Measurements from ENCODE around the gene MBD5. TPM values are rescaled to one million over a fixed set of nuclear protein-coding genes. Genes with fewer than 3 reads are reported as not detected.

The MBD5 gene
- total RNA-seq, 1 donor from 2014 or later = 95.4 TPM

- H3K4me1 Mint-ChIP-seq (ENCODE audit: low read depth, unreplicated experiment) = no peaks in the 10 kb centered on the region
- no peaks in the 10 kb centered on the region for H3K27me3 Mint-ChIP-seq (ENCODE audit: unreplicated experiment)
- no peak overlapping the region for H3K4me3 Mint-ChIP-seq (ENCODE audit: unreplicated experiment)
- no peaks in the 10 kb centered on the region for H3K9me3 Mint-ChIP-seq (ENCODE audit: unreplicated experiment)
- TF ChIP-seq CTCF (IDR thresholded peaks at IDR 0.05; ENCODE audit: partially characterized antibody, unreplicated experiment) = no peak
- H3K36me3 Mint-ChIP-seq (ENCODE audit: unreplicated experiment) = no peaks in the 10 kb centered on the region
- no peak overlapping the region for H3K27ac Mint-ChIP-seq (ENCODE audit: unreplicated experiment)
- DNase-seq = no peak
Measured at GRCh38 chr2:148194882-148195281, 174.0 kb downstream of the MBD5 start.

GRCh38 chr2:148201075-148202004 lies 180.4 kb downstream of the MBD5 start:
- TF ChIP-seq CTCF (IDR thresholded peaks at IDR 0.05; ENCODE audit: partially characterized antibody, unreplicated experiment) = peak; percentile 43
- H3K27ac Mint-ChIP-seq (ENCODE audit: unreplicated experiment) = no peak overlapping the region
- no peaks in the 10 kb centered on the region for H3K27me3 Mint-ChIP-seq (ENCODE audit: unreplicated experiment)
- DNase-seq = peak; percentile 60
- peaks cover 3% of the 10 kb centered on the region for H3K9me3 Mint-ChIP-seq (ENCODE audit: unreplicated experiment)
- H3K36me3 Mint-ChIP-seq (ENCODE audit: unreplicated experiment) = peaks cover 6% of the 10 kb centered on the region
- no peaks in the 10 kb centered on the region for H3K4me1 Mint-ChIP-seq (ENCODE audit: low read depth, unreplicated experiment)
- H3K4me3 Mint-ChIP-seq (ENCODE audit: unreplicated experiment) = no peak overlapping the region

- DNase-seq = no peak
- Mint-ChIP-seq H3K27me3 (ENCODE audit: unreplicated experiment) (no peaks in the 10 kb centered on the region), H3K36me3 (ENCODE audit: unreplicated experiment) (peaks cover 6% of the 10 kb centered on the region), H3K27ac (ENCODE audit: unreplicated experiment) (no peak overlapping the region), H3K9me3 (ENCODE audit: unreplicated experiment) (peaks cover 3% of the 10 kb centered on the region), H3K4me3 (ENCODE audit: unreplicated experiment) (no peak overlapping the region), H3K4me1 (ENCODE audit: low read depth, unreplicated experiment) (no peaks in the 10 kb centered on the region)
- no peak for TF ChIP-seq CTCF (IDR thresholded peaks at IDR 0.05; ENCODE audit: partially characterized antibody, unreplicated experiment)
Measured at GRCh38 chr2:148202237-148202636, 181.3 kb downstream of the MBD5 start.

GRCh38 chr2:148207111-148207510 lies 186.2 kb downstream of the MBD5 start:
- TF ChIP-seq CTCF (IDR thresholded peaks at IDR 0.05; ENCODE audit: partially characterized antibody, unreplicated experiment) = no peak
- no peaks in the 10 kb centered on the region for H3K36me3 Mint-ChIP-seq (ENCODE audit: unreplicated experiment)

GRCh38 chr2:148209603-148210002 lies 188.7 kb downstream of the MBD5 start:
- Mint-ChIP-seq H3K27me3 (ENCODE audit: unreplicated experiment) (no peaks in the 10 kb centered on the region), H3K9me3 (ENCODE audit: unreplicated experiment) (no peaks in the 10 kb centered on the region), H3K27ac (ENCODE audit: unreplicated experiment) (no peak overlapping the region), H3K36me3 (ENCODE audit: unreplicated experiment) (no peaks in the 10 kb centered on the region), H3K4me3 (ENCODE audit: unreplicated experiment) (no peak overlapping the region), H3K4me1 (ENCODE audit: low read depth, unreplicated experiment) (no peaks in the 10 kb centered on the region)
- DNase-seq = no peak
- TF ChIP-seq CTCF (IDR thresholded peaks at IDR 0.05; ENCODE audit: partially characterized antibody, unreplicated experiment) = no peak

More at GRCh38 chr2:148207111-148207510, 186.2 kb downstream of the MBD5 start:
- DNase-seq = no peak
- Mint-ChIP-seq H3K4me1 (ENCODE audit: low read depth, unreplicated experiment) (no peaks in the 10 kb centered on the region), H3K27me3 (ENCODE audit: unreplicated experiment) (no peaks in the 10 kb centered on the region), H3K4me3 (ENCODE audit: unreplicated experiment) (no peak overlapping the region), H3K27ac (ENCODE audit: unreplicated experiment) (no peak overlapping the region), H3K9me3 (ENCODE audit: unreplicated experiment) (no peaks in the 10 kb centered on the region)

Data from glutamatergic neuron (in vitro differentiated cells).